Vagina (tissue), 2 donors: ENCODE measurements around the gene SMTNL2.

Source experiments
- CTCF ChIP-seq, 3 experiments: fragments of 450-650 bp in 2 of 3; fragments of 200-600 bp in 1 of 3; sonication (generic) in 1 of 3; IDR thresholded peaks; one replicate each; pipeline ENCODE4 v1.5.1; 2017 to 2019; ENCODE audit warnings: antibody characterized with exemption in 3 of 3, mild to moderate bottlenecking in 2 of 3, moderate library complexity in 2 of 3
- POLR2A ChIP-seq, 2 donors: fragments of 450-650 bp; IDR thresholded peaks; one replicate each; pipeline ENCODE4 v1.6.1; 2017; ENCODE audit warnings: antibody characterized with exemption in 2 of 2, mild to moderate bottlenecking in 2 of 2, moderate library complexity in 2 of 2

GRCh38 chr17:4580291-4580690 lies 4.0 kb upstream of the SMTNL2 start:
- no peak for TF ChIP-seq CTCF (IDR thresholded peaks at IDR 0.05)
- no peak for TF ChIP-seq POLR2A (IDR thresholded peaks at IDR 0.05)
